GM18858 (cell line): Measurements from ENCODE around the gene ROBO1.
"Not testable (repeated sequence)": the region's sequence is repeated elsewhere in the genome, so short reads cannot be mapped to it uniquely, and the experiment has no call there.

Experiments
- ATAC-seq: cut with Tn5 transposase; IDR thresholded peaks from one replicate; pipeline ENCODE4 v1.9.1; 2021; ENCODE audit not compliant: unreplicated experiment

Gene ROBO1

DNA sequence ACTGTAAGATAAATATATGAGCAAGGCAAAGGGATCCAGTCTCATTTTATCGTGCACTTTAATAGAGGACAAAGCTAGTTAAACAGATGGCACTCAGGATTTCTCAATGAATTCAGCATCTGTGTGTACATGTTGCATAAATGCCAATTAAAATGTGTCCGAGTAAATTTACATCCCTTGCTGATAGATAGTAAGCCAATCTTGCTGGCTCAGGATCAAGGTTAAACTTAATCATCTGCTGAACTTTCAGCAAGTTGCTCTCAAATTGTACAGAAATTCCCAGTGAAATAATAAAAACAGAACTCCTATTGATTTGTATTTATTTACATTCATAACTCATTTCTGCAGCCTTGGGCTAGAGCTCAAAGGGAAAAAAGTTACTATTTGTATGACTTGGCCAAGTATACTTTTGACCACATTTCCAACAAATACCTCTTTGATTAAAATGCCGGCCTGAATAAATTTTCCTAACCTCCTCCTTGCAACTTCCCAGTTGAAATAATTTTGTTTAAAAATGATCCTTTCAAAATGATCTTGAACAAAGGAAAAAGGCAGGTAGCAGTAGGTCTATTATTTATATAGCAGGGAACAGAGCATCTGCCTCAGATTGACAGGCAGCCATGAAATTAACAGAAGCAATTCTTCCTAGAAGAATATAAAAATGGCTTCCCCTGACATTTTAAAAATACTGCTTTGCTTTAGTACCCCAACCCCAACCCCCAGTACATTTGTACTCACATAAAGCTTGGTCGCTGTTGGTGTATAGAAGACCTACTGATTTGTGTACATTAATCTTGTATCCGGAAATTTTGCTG, 1001.9 kb downstream of the ROBO1 start:
- no peak for ATAC-seq

DNA sequence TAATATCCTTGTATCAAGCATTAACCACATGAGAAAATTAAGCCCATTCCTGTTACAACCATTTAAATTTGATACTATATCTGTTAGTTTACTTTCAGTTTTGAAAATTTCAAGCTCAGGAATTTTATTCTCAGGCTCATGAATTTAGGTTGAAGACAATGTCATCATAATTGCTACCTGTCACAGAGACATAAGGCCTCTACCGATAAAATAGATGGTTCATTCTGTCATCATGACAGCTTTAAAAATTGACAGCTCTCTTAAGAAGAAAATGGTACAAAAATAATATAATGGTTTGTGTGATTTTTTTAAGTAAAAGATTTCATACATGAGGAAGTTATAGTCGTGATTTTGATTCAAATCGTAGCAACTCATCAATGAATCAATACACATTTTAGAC, 1003.2 kb downstream of the ROBO1 start:
- no peak for ATAC-seq

DNA sequence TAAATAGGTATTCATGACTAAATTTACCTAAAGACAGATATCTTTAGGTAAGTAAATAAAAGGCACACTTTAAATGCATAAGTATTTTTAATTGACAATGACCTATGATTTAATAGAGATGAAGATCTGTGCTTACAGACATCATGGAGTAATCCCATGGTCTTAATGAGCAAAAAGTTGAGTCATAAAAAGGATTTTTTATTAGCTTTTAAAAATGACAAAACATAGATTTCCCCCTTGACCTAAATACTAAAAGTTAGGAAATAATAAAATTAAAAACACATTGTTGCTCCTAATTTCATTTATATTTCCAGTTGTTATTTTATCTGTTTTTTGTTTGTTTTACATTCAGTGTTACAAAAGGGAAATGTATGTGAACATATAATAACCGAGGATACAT, 1005.7 kb downstream of the ROBO1 start:
- no peak for ATAC-seq

DNA sequence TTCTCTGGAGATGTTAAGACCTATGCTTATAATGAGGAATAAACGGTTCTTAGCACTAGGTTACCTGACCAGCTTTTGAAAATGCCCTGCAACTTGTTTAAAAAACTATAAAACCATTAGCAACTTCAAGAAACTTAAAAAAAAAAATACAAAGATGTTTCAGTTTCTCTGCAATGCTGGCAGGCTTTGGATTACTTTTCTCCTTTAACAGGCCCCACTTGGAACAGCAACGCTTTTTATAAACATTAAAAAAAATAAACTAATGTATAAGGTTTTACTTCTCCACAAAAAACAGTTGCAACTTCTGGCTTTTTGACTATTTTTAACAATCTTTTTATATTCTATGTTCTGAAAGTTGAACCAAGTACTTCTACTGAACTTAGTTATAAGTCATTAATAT, 1006.7 kb downstream of the ROBO1 start:
- ATAC-seq: no peak

DNA sequence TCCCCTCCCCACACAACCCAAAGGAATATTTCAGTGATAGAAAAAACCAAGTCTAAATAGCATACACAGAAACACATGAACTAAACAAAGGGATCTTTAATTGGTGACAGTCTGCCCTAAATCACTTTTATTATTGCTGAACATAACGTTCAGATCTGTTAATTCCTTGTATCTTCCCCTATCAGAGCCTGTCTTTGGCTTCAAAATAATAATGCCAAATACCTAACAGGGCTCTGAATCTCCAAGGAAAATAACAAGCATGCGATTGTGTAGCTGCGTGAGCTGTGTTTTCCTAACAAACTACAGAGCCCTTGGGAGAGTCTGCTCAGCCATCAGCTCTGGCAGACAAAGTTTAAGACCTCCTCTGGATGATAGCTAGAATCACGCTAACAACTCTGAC, 1010.1 kb downstream of the ROBO1 start:
- ATAC-seq: no peak

DNA sequence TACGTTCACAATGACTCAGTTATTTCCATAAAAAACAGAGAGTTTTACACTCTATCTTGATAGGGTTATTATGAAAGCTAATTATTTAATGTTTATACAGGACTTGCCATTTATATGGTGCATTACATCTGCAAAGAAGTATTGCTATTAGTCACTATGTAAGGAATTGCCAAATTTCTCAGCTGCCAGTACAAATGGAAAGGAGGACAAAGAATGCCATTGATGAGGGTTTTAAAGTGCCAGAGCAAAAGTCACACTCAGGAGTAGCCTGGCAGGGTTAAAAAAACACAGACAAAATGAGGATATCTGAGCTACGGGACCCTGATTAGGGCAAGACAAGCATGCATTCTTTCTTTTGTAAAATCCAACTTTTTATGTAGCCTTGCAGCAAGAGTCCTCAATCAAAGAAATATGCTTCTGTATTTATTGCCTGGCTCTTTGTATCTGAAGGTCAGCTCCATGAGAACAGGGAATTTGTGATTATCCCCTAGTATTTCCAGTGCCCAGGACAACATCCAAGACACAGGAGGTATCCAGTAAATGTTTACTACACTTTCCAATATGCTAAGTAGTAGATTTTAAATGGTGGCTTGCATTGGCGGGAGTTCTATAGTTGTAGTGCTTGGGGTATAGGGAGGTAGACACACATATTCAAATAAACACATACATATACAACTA, 1013.6 kb downstream of the ROBO1 start:
- no peak for ATAC-seq

DNA sequence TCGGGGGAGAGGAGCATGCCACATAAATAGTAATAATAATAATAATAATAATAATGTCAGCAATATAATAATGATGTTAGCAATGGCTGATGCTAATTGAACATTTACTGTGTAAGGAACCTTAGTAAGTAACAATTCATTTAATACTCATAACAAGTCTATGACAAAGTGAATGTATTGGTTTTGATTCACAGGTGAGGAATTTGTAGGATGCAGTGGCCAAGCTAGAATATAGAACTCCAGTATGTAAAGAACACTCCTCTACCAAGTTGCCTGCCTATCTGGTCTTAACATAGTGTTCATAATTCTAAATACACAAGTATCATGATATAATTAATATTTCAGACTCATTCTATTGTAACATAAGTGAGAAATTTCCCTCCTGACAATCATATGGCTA, 1016.5 kb downstream of the ROBO1 start:
- ATAC-seq: no peak

DNA sequence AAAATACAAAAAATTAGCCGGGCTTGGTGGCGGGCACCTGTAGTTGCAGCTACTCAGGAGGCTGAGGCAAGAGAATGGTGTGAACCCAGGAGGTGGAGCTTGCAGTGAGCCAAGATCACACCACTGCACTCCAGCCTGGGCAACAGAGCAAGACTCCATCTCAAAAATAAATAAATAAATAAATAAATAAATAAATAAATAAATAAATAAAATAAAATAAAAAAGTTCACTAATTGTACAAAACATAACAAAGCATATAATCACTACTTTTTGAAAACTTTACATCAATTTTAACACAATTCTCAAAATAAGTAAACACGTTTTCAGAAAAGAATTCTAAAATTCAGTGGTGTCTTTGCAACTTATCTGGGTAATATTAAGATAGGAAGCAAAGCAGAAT, 1017.5 kb downstream of the ROBO1 start:
- ATAC-seq: not testable (repeated sequence)

DNA sequence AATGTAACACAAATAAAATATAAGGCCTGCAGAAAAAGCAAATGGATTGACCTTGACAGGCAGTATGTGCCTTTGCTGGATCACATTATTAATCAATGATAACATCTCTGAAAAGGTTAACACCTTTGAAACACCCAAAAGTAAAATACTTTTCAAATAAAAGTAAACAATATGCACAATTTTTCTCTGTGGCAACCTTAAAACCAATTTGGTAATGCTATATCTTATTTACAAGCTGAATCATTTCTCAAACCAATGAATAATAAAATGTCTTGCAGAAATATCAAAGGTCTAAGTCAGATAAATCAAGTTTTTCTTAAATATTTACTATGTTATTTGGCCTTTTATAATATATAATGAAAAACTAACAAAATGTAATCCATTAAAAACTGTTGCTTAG, 1018.7 kb downstream of the ROBO1 start:
- no peak for ATAC-seq

DNA sequence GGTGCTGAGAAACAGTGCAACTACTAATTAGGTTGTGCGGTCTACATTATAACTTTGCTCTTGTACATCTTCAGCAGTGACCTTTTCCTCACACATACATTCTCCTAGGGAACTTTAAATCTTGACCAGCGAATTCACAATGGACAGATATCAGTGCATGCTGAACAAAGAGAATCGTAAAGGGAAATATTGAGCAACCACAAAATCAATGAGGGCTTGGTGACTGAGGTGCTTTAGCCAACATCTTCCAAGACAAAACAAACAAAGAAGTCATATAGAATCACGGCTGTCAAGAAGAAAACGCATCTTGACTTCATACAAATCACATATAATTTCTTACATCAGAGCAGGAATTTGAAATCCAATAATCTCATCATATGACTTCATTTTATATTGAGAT, 1022.0 kb downstream of the ROBO1 start:
- no peak for ATAC-seq

DNA sequence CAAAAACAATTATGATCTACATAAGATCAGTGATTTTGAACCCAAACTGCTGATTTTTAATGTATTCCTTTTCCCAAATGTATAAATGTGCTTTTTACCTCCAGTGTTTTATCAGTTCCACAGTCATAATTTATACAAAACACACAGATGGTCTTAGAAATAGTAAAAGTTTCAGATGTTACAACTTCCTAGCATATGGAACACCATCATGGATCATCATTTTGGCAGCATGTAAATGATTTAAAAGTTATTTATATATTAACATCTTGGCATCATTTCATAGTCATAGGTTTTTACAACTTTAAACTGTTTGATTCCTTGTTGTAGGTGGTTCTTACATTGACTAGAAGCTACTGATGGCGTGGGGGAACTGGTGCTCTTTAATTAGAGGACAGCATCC, 1025.3 kb downstream of the ROBO1 start:
- no peak for ATAC-seq

DNA sequence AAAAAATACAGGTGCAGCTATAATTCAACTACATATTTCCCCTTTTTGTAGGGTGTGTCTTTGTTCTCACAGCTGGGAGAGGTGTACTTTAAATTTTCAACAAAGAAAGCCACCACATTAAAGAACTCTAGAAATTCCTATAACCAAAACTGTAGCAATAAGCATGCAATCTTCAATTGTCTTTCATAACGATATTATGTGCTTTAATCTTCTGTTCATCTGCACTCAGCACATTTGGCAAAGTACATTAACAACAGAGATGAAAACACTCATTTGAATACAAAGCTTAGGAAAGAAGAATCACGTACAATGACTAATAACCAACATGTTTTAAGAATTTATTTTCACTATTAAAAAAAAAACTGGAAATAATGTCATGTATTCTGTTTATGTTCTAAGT, 1025.8 kb downstream of the ROBO1 start:
- no peak for ATAC-seq

DNA sequence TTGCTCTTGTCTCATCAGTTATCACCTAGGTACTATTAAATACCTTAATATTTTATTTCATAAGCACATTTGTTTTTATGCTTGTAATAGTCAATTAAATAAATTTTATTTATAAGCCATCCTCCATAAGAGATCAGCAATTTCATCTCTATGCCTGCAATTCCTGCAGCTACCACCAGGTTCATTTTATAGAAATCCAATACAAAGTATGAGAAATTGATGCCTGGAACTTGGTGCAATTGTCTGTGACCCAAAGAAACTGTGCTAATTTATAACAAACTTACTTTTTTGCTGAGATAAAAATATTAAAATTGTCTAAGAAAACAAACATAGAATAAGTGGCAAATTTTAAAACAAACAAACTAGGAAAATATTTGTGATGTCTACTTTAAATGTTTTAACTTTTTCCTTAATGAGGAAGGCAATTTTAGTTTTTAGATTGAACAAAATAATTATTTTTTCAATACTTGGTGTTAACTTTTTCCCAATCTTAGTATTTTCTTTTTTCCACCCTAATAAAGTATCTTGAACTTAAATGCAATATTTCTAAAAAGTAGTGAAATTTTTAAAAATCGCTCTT, 1026.6 kb downstream of the ROBO1 start:
- no peak for ATAC-seq

DNA sequence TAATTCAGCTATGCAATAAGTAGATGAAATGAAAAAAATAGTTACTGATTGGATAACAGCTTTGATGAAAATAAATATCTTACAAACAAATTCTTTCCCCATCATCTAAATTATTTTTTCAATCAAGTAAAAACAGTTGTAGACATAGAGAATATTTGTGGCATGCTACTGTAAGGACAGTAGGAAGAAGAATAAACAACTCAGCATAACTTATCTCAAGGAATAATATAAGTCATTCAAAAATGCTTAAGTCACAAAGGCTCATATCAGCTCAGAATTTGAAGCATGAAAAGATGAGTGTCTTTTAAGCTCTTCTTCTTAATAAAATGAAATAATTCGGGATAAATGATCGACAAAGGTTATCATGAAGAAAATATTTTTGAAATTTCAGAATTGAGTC, 1029.0 kb downstream of the ROBO1 start:
- ATAC-seq: no peak

DNA sequence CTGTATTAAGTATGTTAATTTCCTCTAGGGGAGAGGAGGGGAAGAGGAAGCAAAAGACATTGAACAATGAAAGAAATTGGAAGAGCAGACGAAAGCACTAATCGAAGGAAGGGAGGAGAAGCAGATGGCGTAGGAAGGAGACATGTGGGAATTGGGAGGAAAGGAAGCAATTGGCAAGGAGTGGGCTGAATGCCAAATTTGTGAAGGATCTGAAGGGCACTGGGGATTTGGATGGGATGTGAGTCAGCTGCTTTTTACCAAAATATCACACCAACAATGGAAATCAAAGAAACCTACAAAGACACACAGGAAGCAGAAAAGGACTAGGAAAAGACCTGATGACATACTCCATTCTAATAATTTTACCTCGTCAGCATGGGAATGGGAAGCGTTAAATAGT, 1029.8 kb downstream of the ROBO1 start:
- ATAC-seq: no peak

DNA sequence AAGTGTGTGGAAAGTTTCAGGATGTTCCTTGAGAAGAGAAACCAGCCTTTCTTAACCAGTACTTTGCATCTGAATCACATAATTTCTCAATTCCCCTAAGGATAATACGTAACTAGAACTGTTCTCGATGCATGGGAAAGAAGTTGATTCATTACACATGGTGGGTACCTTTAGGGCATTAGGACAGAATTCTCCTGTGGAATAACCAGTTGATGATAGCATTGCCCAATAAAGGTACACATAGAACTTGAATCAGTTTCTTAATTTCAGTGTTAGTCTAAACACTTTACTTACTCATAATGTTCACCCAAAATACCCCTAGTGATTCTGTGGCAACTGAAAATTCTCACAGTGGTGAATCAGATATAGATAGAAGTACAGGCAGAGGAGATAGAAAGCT, 1030.9 kb downstream of the ROBO1 start:
- ATAC-seq: peak; percentile 39

DNA sequence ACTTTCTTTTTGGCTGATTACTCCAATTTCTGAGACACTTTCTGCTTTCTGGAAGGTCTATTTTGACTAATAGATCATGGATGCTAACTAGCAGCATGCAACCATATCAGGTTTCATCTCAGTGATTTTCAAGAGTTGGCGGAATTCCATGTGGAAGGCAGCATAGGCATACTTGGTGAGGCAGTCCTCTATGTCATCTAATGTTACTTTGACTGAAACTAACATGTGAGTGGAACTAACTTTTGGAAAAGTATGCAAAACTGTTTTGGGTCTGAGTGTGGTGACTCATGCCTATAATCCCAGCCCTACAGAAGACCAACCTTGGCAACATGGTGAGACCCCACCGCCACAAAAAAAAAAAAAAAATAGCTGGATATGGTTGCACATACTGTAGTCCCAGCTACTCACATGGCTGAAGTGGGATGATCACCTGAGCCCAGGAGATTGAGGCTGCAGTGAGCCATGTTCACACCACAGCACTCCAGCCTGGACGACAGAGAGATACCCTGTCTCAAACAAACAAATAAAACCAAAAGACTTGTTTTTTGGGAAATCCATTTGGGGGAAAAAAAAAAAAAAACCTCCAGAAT, 1033.7 kb downstream of the ROBO1 start:
- ATAC-seq: no peak

DNA sequence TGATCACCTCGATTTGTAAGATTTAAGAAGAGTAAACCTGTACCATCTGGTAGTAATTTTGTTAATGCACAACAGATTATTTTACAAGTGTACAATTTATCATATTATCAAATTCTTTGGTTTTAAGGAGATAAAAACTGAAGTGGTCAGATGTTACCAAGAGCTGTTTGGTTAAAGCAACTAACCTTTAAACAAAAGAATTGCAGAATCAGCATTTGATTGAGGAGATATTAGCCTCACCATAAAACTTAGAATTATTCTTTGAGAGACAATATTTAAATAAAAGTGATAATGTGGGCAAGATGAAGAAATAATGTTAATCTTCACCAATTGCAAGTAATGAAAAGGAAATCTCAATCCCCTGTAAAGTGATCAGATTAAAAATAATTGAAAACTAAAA, 1034.9 kb downstream of the ROBO1 start:
- no peak for ATAC-seq

DNA sequence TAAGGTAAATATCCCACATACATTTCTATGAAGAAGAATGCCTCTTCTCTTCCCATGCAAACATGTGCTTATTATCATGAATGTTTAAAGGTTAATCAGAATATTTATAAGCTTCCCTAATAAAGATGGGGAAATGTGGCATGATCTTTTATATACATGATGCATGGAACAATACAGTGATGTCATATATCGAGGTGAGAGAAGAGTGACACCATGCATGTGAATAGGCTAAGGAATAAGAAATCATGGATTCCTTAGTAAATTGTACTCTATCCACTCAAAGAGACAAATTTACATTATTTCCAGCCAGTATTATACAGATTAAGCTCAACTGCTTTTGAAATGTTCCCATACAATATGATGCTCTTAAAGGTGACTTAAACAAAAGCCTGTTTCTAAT, 1035.3 kb downstream of the ROBO1 start:
- no peak for ATAC-seq

DNA sequence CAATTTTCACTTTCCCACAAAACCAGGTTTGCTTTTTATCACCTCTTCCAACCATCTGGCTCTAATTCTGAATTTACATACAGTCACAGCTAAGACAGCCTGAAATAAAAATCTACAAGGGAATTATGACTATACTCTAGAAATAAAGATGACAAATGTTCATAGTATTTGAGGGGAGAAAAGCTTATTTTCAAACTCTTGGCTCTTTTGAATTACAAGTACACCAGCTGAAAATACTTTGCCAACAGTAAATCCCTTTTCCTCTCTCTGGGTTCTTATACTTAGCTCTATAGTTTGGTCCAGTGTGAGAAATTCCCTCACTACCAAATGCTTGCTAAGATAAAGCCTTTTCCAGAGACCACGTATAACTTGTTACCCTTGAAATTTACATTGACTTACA, 1037.9 kb downstream of the ROBO1 start:
- no peak for ATAC-seq

DNA sequence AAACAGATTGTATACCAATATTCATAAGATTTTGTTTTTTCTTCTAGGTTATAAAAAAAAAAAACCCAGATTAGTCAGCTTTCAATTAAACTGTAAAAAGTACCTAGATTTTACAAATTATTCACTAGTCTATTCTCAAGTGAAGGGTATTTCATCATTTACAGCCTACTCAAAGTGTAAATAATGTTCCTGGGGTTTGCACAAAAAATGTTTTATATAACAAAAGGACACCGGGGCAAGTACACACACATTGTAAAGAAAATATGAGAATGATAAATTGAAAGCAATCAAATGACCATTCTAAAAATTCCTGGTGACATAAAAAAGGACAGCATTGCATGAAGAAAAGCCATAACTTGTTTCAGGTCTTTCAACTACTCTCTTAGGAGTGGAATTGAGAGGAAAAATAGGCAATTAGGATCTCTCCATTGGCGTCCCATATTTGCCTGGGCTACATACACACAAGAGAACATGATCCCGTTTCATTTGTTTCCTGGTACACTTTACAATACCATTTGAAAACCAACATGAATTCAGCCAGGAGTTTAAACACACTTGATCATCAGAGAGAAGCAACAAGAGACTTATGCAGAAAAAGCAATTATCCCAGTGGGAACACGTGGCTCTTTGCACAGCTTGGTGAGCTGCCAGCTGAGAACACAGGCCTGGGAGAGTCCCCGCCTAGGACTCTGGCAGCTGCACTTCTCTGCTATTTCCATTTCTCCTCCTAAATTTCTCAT, 1039.2 kb downstream of the ROBO1 start:
- ATAC-seq: no peak
